Measurements from ENCODE around the gene ZNF726.

DNA sequence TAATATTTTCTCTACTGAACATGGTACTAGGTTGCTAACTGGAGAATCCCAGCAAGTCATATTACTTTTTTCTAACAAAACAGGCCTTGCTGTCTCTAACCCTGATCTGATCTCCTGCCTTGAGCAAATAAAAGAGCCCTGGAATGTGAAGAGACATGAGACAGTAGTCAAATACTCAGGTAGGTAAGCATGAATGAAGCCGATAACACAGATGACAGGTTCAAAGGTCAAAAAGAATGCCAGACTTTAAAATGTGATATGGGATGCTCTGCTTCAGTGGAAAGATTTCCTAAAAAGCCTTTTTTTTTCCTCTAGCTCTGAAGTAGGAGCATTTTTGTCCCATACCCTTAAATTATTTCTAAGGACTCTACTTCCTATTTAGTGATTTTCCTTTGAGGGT is 28.7 kb downstream of the ZNF726 start:
- TF ChIP-seq, protein P1, sequence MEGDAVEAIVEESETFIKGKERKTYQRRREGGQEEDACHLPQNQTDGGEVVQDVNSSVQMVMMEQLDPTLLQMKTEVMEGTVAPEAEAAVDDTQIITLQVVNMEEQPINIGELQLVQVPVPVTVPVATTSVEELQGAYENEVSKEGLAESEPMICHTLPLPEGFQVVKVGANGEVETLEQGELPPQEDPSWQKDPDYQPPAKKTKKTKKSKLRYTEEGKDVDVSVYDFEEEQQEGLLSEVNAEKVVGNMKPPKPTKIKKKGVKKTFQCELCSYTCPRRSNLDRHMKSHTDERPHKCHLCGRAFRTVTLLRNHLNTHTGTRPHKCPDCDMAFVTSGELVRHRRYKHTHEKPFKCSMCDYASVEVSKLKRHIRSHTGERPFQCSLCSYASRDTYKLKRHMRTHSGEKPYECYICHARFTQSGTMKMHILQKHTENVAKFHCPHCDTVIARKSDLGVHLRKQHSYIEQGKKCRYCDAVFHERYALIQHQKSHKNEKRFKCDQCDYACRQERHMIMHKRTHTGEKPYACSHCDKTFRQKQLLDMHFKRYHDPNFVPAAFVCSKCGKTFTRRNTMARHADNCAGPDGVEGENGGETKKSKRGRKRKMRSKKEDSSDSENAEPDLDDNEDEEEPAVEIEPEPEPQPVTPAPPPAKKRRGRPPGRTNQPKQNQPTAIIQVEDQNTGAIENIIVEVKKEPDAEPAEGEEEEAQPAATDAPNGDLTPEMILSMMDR (IDR thresholded peaks at IDR 0.05; ENCODE audit: low read depth, low read length) = no peak
- TF ChIP-seq, protein P2, sequence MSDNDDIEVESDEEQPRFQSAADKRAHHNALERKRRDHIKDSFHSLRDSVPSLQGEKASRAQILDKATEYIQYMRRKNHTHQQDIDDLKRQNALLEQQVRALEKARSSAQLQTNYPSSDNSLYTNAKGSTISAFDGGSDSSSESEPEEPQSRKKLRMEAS (IDR thresholded peaks at IDR 0.05; ENCODE audit: low read depth, low read length) = no peak
- TF ChIP-seq POLR2A (IDR thresholded peaks at IDR 0.05; ENCODE audit: extremely low read depth, insufficient read length) = no peak
- no peak for TF ChIP-seq MYC (IDR thresholded peaks at IDR 0.05; ENCODE audit: low read depth, low read length)

All from NB4 (cell line).